Activated effector memory CD4-positive, alpha-beta T cell treated with anti-CD3 and anti-CD28 coated beads, Interleukin-2, amount 50 U/mL, for 16 hours (primary cell): ENCODE results near the gene PRR13.
A peak's percentile ranks its signal among the peaks of the same experiment; 100 is the strongest.
"Not testable (repeated sequence)": the region's sequence is repeated elsewhere in the genome, so short reads cannot be mapped to it uniquely, and the experiment has no call there.

Experiments
- DNase-seq: peaks from one replicate; pipeline ENCODE4 v3.0.0-alpha.2; 2020

Gene PRR13, protein sequence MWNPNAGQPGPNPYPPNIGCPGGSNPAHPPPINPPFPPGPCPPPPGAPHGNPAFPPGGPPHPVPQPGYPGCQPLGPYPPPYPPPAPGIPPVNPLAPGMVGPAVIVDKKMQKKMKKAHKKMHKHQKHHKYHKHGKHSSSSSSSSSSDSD

DNA sequence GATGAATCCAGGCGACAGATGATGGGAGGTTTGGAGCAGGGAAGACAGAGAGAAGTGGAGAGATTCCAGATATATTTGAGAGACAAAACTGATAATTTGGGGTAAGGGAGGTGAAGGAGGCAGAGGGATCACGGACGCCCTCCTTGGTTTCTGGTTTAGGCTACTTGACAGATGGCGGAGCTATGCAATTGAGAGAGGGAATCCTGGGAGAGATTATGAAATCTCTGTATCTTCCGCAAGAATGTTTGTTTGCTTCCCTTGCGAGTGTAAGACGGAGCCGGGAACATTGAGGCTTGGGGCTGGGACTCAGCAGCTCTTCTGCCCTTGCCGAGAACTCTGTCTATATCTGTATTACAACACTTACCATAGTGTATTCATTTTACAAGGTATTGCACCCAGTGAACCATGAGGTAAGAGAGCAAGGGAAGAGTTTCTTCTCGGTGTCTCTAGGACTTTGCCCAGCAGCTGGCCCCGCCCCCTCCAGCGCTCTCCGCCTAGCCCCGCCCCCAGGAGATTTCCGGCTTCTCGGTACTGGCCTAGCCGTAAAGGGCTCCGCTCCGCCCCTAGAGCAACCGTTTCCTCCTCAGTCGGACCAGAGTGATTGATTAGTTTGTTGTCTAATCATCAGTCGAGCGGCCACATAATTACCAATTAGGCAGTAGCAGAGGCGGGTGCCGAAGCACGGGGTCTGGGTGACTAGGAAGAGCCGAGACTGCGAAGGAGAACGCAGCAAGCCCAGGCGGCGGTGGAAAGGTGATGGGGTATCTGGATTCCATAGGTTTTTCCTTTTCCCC is at the start of gene PRR13:
PRR13 (plus strand) TSS at position 695 of the 794 bp plus-strand sequence. CDS start 981 bp downstream, outside the sequence.
- peak; percentile 99 for DNase-seq

DNA sequence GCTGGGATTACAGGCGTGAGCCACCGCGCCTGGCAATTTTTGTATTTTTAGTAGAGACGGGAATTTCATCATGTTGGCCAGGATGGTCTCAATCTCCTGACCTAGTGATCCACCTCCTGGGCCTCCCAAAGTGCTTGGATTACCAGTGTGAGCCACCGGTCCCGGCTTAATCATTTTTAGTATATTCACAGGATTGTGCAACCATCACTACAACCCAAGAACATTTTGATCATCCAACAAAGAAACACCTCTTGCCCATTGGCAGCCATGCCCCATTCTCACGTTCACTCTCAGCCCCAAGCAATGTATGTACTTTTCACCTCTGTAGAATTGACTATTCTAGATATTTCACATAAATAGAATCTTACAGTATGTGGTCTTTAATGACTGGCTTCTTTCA is 41.6 kb upstream of the PRR13 start:
- DNase-seq: no peak

DNA sequence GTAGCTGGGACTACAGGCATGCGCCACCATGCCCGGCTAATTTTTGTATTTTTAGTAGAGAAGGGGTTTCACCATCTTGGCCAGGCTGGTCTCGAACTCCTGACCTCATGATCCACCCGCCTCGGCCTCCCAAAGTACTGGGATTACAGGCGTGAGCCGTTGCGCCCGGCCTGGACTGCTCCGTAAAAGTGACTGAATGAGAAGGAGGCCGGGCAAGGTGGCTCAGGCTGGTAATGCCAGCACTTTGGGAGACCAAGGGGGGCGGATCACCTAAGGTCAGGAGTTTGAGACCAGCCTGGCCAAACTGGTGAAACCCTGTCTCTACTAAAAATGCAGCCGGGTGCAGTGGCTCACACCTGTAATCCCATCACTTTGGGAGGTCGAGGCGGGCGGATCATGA is 39.2 kb upstream of the PRR13 start:
- not testable (repeated sequence) for DNase-seq

DNA sequence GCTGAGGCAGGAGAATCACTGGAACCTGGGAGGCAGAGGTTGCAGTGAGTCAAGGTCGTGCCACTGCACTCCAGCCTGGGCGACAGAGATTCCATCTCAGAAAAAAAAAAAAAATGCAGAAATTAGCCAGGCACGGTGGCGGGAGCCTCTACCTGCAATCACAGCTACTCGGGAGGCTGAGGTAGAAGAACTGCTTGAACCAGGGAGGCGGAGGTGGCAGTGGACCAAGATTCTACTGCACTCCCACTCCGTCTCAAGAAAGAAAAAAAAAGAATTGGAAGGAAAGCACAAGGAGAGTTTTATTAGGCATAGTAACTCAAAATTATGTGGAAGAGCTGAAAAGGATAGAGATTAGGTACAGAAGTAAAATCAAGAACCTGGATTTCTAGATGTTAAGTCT is 38.7 kb upstream of the PRR13 start:
- no peak for DNase-seq

DNA sequence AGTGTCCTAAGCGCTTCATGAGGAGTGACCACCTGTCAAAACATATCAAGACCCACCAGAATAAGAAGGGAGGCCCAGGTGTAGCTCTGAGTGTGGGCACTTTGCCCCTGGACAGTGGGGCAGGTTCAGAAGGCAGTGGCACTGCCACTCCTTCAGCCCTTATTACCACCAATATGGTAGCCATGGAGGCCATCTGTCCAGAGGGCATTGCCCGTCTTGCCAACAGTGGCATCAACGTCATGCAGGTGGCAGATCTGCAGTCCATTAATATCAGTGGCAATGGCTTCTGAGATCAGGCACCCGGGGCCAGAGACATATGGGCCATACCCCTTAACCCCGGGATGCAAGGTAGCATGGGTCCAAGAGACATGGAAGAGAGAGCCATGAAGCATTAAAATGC is 30.6 kb upstream of the PRR13 start:
- no peak for DNase-seq

DNA sequence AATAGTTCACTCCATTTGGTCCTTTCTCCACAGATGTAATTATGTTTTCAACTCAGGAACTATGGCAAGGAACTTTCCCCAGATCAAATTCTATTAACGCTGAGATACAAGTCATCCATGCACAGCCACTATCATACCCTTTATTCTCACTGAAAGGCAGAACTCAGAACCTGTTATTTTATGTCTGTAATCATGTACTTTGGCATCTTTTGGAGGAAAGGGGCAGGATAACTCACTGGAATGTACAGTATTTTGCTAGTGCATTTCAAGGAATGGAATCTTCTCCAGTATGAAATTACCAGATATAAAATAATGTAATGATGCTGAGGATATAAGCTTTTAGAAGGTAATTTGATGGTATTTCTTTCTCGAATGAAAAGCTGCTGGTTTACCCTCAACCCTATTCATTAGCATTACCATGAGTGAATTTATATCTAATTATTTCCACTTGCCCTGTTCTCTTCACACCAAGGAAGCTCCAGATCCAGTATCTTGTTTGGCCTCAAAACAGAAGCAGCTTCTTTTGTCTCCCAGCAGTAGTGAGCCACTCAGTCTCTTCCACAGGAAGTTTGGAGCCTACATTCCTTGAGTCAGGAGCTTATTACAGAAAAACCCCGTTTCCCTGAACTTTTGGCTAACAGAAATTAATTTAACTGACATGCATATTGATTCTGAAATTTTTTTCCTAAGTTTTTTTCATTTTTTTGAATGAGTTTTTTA is 27.9 kb upstream of the PRR13 start:
- no peak for DNase-seq

DNA sequence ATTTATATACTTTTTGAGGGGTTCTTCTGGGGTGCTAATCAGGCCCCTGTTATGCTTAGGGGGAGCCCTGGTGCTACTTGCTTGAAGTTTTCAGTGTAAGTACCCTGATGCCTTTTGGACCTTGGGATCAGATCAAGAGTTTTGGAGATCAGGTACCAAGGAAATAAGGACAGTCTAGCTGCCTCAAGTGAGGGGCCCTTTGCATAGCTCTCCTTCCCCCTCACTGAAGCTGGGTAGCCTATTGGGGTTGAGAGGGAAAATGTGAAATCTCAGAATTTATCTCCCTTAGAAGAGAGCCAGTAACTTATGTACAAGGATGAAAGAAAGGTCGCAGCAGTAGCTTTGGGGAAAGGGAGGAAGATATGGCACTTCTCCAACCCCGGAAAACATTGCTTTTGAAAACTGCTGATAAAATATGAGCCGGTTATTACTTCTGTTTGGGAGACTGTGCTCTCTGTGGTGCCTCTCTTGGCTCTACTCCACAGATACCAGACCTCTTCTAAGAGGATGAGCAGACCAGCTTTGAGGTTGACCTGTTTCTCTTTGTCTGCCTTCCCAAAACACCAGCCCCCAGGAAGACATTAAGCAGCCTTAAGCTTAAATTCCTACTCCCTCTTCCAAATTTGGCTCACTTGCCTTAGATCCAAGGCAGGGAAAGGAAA is 26.6 kb upstream of the PRR13 start:
- no peak for DNase-seq

DNA sequence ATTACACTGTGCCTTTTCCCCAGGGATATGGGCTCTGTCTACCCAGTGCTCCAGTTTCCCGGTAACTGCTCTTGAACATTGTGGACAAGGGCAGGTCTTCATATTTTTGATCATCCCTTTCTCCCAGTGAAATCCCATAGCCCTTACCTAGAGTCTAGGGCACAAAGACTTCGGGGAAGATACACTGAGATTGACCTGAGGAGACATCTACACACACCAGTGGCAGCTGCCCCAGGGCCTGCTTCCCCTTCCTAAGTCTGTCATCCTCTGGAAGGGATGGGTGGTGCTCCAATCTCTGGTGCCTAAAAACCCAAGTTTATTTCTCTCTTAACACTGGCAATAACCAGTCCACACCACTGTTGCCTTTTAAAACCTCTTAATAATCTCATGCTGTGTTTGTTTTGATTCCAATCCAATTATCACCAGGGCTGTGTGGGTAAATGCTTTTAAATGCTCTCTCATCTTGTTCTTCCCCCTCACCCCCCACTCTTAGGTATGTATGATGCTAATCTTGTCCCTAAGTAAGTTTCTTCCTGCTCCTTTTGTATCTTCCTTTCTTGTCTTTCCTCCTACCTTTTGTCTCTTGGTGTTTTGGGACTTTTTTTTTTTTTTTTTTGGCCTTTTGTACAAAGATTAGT is 25.7 kb upstream of the PRR13 start:
- peak; percentile 25 for DNase-seq

DNA sequence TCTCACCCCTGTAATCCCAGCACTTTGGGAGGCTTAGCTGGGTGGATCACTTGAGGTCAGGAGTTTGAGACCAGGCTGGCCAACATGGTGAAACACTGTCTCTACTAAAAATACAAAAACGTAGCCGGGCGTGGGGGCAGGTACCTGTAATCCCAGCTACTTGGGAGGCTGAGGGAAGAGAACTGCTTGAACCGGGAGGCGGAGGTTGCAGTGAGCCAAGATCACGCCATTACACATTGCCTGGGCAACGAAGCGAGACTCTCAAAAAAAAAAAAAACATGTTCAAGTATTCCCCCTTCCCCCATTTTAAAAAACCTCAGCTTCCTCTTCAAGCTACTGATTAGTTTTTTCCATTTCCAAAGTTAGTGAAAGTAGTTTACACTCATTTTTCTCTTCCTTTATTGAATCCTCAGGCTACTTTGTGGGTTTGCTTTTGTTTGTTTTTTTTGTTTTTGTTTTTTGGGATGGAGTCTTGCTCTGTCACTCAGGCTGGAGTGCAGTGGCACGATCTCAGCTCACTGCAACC is 24.2 kb upstream of the PRR13 start:
- DNase-seq: not testable (repeated sequence)

DNA sequence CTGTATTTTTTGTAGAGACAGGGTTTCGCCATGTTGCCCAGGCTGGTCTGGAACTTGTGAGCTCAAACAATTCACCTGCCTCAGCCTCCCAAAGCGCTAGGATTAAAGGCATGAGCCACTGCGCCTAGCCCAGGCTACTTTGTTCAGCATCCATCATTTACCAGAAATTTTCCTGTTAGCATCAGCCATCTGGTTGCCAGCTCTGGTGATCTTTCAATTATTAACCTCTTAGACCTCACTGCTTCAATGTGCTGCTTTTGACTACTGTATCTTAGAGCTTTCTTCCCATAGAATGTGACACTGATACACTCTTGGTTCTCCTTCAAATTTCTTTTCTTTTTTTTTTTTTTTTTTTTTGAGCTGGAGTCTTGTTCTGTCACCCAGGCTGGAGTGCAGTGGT is 23.3 kb upstream of the PRR13 start:
- DNase-seq: no peak

DNA sequence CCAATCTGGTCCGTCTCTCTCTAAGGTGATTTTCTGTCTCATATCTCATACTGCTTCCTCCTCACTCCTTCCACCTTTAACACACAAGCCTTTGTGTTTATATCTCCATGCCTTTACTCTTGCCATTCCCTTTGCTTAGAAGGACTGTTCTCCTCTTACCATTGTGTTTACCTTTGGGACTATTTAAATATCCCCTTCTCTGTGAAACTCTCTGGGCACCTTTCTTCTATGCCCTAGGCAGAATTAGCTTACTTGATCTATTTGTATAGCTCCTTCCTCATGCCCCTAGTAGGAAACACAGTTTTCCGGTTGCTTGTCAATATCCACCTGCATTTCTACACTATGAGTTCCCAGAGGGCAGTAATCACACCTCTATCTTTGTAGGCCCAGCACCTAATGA is 21.8 kb upstream of the PRR13 start:
- no peak for DNase-seq

DNA sequence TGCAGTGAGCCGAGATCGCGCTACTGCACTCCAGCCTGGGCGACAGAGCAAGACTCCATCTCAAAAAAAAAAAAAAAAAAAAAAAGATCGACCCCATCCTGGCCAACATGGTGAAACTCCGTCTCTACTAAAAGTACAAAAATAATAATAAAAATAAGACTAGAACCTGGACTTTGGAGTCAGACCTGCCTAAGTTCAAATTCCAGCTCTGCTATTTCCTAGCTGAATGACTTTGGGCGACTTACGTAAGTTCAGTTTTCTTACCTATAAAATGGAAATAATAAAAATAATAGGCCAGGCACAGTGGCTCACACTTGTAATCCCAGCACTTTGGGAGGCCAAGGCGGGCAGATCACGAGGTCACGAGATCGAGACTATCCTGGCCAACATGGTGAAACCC is 19.3 kb upstream of the PRR13 start:
- not testable (repeated sequence) for DNase-seq

DNA sequence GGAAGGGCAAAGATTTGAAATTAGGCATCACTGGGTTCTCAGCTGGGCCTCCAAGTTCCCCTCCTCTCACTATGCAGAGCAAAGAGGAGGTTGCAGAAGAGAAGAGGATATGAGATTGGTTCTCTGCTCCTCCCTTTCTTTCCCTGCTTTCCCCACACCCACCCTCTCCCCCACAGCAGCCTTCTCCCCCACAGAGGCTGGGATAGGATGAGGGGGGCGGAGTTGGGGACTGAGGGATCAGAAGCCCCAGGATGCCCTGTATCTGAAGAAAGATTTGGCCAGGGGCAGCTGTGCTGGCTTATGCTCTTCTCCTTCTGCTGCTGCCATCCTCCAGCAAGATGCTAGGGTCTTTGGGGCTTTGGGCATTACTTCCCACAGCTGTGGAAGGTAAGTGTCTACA is 17.9 kb upstream of the PRR13 start, which contains the start of gene AMHR2:
AMHR2 (plus strand) TSS at position 259 of the 400 bp plus-strand sequence; CDS start at position 339, 80 bp downstream.
- DNase-seq: peak; percentile 17

DNA sequence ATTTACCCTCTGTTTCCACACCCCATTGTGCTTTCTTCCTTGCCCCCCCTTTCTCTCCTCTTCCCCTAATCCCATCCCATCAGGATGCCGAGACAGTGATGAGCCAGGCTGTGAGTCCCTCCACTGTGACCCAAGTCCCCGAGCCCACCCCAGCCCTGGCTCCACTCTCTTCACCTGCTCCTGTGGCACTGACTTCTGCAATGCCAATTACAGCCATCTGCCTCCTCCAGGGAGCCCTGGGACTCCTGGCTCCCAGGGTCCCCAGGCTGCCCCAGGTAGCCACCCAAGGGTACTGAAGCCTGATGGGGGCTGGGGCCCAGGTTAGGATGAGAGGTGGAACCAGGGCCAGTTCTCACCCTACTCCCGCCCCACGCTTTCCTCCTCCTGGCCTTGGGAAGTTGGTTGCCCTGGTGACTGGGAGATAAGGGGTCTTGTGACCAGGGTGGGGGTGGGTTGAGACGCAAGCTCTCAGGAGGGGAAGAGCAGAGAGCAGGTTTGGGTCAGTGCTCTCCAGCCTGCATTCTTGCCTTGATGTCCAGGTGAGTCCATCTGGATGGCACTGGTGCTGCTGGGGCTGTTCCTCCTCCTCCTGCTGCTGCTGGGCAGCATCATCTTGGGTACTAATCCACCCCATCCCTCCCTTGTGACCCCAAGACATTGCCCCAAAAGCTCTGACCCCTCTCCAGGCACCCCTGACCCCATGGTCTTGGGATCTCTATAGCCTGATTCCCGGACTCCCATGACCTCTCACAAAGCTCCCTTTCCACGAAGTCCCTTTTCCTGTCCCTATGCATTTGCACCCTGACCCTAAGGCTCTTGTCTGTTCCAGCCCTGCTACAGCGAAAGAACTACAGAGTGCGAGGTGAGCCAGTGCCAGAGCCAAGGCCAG is 16.7 kb upstream of the PRR13 start:
- DNase-seq: no peak

DNA sequence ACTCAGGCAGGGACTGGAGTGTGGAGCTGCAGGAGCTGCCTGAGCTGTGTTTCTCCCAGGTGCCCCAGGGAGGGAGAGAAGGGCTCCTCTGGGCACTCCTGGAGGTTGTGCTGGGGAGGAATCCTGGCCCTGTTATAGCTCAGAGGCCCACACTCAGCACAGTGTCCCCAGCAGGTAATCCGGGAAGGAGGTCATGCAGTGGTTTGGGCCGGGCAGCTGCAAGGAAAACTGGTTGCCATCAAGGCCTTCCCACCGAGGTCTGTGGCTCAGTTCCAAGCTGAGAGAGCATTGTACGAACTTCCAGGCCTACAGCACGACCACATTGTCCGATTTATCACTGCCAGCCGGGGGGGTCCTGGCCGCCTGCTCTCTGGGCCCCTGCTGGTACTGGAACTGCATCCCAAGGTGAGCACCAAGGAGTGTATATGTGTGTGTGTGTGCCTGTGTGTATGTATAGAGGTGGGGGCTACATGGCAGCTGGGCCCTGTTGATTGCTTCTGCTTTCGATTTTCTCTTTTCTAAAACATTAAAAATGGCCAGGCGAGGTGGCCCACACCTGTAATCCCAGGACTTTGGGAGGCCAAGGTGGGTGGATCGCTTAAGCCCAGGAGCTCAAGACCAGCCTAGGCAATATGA is 15.9 kb upstream of the PRR13 start:
- no peak for DNase-seq

DNA sequence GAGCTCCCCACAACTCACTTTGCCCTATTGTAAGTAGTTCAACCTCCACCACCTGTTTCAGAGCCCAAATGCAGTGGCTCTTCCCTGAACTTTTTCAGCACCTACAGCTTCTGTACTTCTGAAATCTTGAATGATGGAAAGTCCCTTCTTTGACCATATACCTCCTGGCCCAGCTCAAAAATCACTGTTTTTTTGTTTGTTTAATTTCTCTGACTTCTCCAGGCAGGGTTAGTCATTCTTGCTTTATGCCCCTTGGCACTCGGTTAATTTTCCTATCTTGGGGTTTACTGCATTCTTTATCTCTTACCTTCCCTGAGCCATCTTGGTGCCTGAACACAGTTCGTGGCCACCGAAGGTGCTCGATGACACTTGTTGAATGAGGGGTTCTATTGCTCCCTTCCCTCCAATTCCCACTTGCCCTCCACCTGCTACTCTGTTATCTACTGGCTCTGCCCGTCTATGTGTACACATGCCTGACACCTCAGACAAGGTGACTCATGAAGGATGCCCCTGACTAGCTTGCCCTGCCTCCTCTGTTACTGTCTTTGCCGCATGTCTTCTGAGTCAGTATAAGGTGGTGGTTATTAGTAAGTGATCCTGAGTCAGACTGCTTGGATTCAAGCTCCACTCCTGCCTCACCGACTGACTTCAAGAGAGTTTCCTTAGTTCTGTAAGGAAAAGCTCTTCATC is 13.5 kb upstream of the PRR13 start:
- peak; percentile 76 for DNase-seq

DNA sequence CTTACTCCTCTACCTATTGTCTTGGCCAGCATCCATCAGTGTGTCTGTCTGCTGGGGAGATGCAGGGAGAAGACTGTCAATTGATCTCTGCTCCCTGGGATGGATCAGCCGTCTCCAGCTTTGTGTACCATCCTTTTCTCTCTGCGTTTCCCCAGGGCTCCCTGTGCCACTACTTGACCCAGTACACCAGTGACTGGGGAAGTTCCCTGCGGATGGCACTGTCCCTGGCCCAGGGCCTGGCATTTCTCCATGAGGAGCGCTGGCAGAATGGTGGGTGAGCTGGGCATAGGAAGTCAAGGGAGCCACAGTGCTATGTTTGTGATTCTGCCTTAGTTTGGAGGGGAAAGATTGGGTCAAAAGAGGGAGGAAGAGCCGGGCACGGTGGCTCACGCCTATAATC is 12.8 kb upstream of the PRR13 start:
- peak; percentile 55 for DNase-seq

DNA sequence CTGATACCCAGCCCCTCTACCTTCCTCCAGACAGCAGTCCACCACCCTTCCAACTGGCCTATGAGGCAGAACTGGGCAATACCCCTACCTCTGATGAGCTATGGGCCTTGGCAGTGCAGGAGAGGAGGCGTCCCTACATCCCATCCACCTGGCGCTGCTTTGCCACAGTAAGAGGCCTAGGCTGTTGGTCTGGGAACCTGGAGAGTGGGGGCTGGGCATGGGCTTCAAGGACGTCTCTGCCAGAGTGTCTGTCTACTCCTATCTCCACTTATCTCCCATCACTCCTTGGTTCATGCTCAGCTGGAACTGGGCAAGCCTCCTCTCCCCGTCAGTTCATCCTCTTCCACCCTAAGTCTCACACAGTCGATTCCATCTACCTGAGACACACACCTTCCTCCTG is 11.4 kb upstream of the PRR13 start:
- no peak for DNase-seq

DNA sequence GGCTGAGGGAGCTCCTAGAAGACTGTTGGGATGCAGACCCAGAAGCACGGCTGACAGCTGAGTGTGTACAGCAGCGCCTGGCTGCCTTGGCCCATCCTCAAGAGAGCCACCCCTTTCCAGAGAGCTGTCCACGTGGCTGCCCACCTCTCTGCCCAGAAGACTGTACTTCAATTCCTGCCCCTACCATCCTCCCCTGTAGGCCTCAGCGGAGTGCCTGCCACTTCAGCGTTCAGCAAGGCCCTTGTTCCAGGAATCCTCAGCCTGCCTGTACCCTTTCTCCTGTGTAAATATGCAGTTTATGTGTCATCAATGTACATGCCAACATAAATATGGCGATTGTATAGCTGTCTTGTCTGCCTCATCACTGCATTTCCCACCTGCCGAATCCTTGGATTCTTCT is 10.3 kb upstream of the PRR13 start:
- DNase-seq: peak; percentile 17

DNA sequence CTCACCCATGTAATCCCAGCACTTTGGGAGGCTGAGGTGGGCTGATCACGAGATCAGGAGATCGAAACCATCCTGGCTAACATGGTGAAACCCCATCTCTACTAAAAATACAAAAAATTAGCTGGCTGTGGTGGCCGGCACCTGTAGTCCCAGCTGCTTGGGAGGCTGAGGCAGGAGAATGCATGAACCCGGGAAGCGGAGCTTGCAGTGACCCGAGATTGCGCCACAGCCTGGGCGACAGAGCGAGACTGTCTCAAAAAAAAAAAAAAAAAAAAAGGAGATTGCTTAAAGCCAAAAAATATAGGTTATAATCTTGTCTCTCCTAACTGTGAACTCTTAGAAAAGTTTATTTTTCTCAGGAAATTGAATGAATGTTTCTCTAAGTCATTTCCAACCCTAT is 6.2 kb upstream of the PRR13 start:
- DNase-seq: peak; percentile 42
